Left lobe of liver (tissue), 2 donors: ENCODE measurements around the gene TGFB2. TPM values are rescaled to one million over a fixed set of nuclear protein-coding genes. Genes with fewer than 3 reads are reported as not detected.

ENCODE experiments used
- ATAC-seq: fragments of 200-7000 bp; cut with Tn5 transposase; one replicate; pipeline ENCODE4 v1.9.1; 2020; ENCODE audit warnings: mild to moderate bottlenecking, moderate library complexity
- DNase-seq: peaks from one replicate; pipeline ENCODE4 v3.0.0-alpha.2; 2020; ENCODE audit warnings: low spot score
- total RNA-seq: library from RNA; stranded (reverse); gene quantifications from one replicate; pipeline ENCODE4 v1.2.1, GENCODE V29; 2021
- donor health status: DM: no; HTN: no; CAD: no; lungs with moderate emphysema.
- donor health status: DM: no; HTN: yes; CAD: no.

The TGFB2 gene
- total RNA-seq, 1 donor from 2014 or later = 0.20 TPM

DNA sequence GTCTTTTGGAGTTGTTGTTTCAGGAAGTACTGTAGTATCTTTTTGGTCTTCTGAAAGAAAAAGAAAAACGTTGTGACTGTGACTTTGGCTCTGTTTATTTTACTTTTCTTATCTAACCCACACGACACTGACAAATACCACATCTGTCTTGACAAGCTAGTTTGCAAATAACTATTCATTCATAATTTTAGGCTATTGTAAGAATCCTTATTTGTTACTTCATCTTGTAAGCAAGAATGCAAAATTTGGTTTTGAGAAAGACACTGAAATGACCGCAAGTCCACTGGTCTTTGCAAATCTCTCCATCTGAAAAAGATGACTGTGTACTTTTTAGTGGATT is 12.7 kb downstream of the TGFB2 start:
- no peak for ATAC-seq
- no peak for DNase-seq

DNA sequence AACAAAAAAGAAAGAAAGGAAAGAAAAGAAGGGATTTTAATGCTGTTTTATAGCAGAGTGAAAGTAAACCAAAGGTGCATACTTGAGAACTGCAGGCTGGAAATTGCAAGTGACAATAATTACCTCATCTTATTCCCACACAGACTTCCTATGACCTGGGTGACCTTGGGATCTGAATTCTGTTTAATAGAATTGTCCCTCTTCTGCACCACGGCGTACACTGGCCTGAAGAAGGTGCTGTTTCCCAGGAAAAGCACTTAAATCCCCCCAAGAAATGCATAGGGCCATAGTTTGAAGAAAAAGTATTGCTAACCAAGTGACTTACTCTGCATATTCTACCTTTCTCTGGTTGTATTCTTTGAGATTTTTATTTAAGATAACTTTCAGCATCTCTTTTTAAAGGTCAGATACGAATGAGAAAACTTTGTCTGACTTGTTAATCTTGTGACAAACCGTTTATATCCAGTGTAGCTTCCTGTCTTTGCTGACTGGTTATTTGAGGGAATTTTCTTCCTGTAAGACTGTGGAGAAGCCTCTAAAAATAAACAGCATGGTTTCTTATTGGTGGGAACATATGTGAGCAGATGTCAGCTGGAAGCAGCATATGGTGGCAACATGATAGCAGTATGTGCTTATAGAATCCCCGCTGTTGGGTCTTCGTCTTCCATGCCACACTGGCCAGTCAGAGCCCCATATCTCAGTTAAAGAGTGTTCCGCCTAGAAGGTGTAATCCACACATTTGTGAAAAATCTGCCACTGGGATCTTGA is 16.3 kb downstream of the TGFB2 start:
- DNase-seq (no peak), ATAC-seq (peak; percentile 34)

DNA sequence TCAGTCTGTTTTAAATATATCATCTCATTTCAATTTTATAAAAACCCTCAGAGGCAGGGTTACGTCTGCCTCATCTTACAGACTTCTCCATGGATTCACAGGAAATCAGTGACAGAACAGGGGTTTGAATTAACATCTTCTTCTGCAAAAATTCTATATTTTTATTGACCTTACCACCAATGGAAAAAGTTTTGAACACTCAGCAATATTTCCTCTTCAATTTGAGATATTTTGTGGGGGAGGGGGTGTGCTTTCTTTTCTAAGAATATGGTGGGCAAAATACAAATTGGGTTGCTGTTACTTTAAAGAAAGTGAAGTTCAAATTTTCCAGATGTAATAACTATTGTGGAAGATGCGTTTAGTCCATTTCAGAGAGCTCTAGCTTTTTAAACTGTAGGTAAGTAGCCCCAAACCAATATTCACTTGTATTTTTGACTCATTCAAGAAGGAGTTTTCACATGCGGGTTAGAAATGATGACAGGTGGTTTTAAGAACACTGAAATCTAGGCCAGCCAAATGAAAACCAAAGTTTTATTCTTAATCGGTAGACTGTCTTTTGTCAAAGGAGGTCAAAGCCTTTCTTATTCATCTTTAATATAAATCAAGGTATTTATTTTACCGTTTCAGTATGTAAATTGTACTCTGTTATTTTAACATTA is 17.4 kb downstream of the TGFB2 start:
- no peak for DNase-seq
- ATAC-seq = no peak

DNA sequence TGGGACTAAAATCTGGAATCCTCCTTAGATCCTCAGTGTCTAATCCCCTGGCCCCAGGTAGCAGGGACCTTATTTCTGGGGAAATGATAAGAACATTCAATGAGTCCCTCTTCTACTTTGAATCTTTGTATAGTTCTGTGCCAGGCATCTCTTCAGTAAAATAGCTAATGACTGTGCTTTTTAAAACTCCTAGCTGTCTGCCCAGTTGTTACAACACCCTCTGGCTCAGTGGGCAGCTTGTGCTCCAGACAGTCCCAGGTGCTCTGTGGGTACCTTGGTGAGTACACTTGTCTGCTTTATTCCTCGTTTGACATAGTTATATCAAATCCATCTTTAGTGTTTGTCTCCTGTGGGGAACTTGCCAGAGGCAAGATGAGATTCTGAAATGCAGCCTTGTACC is 18.0 kb downstream of the TGFB2 start:
- DNase-seq (no peak), ATAC-seq (no peak)

DNA sequence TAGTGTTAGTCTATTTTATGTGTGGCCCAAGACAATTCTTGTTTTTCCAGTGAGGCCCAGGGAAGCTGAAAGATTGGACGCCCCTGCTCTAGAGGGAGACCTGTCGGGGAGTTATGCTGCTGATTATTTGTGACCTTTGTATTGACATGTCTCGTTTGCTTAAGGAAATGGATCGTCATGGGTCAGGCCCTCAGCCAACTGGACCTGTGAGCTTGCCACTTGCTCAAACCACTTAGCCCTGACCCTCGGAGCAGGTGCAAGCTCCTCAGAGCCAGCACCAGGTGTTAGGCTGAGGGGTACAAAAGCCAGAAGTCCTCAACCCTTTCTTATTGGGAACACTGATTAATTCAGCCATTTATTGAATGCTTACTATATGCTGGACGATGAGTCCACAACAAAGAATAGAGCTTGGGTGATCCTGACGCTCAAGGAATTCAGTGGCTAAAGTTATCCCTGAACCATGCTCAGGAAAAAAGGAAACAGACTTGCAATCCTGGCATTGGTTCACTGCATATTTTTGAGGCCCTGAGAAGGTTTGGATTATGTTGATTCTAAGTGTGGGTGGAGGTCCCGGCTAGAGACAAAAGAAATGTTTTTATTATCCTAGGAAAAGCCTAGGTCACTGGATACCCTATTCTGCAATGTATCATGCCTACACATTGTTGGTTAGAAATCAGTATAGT is 19.0 kb downstream of the TGFB2 start:
- ATAC-seq (peak; percentile 39), DNase-seq (no peak)

DNA sequence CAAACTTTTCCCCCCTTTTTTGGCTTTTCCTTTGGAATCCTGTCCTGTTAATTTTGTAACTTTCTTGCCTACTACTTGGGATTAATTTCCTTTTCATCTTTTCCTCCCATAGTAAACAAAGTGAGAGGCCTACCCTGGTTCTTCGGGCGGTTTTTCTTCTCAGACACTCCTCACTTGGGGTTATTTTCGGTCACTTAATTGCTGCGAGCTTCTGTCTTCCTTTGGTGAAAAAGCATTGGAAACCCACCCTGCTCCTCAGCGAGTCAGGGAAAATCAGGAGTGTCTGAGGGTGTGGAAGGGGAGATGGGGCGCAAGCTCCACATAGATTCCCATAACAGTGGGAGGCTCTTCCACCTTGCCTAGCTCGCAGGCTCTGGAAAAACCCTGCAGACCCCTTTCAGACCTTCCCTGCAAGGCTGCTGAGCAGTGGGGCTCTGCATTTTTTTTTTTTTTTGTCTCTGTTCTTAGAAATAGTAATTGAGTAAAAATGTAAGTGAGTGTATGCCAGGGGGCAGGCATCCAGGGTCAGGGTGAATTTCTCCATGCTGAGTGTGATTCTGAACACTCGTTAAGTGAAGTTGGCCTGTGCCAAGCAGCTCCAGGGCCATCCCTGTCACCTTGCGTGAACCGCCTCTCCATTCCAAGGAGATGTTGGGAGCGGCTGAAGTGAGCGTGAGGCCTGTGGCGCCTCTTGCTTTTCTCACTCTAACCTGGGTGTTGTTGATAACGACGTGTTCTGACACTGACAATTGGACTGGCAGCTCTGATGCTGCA is 20.3 kb downstream of the TGFB2 start:
- DNase-seq (no peak), ATAC-seq (no peak)

DNA sequence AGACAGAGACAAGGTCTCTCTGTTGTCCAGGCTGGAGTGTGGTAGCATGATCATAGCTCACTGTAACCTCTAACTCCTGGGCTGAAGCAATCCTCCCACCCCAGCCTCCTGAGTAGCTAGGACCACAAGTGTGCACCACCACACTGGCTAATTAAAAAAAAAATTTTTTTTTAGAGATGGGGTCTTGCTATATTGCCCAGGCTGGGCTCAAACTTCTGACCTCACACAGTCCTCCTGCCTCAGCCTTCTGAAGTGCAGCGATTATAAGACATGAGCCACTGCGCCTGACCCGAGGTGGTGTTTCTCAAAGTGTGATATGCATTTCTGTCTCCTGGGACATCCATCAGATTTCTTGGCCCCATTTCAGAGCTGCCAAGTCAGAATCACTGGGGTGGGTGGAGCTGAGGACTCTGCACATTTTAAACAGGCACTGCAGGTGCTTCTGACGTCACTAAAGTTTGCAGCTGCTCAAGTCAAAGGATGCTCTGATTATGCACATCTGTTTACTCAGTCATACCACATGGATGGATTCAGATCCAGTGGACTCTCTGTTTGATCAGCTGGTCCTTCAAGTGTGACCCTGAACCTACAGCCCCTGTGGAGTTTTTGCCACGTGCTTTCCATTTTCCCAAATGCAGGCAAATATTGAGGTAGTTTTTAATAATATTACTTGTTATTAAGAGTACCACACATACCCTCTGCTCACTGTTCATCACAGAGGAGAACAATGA is 21.4 kb downstream of the TGFB2 start:
- ATAC-seq = no peak
- no peak for DNase-seq

DNA sequence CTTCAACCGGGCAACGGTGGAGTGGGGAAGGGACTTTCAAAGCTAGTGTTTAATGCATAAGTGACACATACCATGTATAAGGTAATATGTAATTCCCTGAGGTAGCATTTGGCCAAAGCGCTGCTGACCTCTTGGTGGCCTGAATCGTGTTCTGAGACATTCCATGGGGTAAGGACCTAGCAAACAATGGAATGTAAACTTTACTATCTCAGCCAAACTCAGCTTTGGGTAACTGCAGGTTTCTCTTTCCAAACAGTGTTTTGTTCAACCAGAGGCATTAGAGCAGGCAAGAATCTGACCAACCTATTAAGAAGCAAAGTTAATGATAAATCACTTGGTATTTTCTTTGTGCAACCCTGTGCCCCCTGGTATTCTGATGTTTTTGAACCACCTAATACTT is 22.0 kb downstream of the TGFB2 start:
- DNase-seq (no peak), ATAC-seq (no peak)

DNA sequence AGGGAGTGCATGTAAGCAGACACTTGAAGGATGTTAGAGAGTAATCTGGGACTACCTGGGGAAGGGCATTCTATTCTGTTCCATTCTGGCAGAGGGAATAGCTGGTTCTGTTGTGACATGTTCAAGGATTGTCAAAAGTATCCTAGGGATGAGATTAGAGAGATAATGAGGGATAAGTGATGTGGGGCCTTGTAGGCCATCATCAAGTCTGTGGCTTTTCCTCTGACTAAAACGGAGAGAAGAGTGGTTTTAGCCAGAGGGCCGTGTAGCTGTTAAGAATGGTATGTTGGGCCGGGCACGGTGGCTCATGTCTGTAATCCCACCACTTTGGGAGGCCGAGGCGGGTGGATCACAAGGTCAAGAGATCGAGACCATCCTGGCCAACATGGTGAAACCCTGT is 23.6 kb downstream of the TGFB2 start:
- ATAC-seq (no peak), DNase-seq (no peak)

DNA sequence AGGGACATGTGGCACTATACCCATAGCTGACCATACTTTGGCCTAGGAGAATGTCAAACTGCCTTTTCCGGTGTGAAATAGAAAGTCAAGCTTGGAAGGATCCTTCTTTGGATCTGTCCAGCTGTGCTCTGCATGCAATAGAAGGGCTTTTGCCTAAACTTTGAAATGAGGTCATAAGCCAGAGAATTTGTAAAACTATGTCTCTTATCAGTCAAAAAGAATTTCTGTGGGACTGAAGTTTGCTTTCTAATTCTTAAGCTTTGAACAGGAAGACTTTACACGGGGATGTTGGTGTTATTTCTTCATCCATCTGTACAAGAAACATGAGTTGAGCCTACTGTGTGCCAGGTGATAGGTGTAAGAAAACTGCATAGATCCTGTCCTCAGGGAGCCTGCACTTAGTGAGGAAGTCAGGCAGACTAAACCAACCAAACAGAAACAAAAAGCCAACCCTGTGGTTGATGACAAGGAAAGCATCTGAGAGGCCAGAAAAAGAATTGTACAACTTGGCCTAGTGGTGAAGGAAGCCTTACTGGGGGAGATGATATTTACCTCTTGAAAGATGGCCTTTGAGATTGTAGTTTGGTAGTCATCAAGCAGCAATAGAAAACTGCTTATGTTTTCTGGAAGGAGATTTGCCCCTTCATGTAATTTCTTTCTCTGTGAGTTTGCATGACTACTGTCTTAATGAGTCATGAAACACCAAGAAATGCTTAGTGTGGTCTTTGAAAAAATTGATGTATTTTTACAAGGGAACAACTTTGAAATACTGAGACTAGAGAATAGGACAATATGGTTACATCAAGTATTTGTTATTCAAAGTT is 24.8 kb downstream of the TGFB2 start:
- ATAC-seq (no peak), DNase-seq (no peak)

DNA sequence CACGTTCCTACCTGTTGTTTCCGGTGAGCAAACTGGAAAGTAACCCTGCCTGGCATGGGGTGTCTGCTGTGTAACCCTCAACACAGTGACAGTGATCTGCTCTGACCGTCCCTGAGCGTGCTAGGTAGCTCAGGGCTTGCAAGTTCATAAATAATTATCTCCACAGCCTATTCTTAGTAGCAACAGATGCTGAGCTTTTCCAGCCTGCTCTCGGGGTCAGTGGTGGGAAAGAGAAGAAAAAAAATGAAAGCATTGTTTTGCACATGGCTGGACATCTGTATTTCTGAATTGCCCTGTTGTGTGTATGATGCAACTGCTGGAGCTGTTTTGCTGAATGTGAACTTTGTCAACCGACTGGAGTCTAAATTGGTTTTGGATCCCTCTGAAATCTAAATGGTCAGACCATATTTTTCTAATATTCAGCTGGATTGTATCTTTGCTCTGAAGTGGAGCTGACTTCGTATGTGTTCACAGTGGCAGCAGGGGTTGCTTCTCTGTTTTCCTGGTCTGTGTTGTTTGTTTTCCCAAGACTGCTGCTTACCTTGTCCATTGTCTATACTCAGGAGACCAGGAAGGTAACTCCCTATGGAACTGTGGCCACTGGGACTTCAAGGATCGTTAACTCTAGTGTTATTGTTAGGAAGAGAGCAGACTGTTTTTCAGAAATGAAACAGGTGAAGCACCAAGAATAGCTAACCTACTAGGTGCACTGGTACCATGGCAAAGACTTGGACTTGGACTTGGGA is 27.0 kb downstream of the TGFB2 start:
- ATAC-seq (peak; percentile 86), DNase-seq (no peak)

DNA sequence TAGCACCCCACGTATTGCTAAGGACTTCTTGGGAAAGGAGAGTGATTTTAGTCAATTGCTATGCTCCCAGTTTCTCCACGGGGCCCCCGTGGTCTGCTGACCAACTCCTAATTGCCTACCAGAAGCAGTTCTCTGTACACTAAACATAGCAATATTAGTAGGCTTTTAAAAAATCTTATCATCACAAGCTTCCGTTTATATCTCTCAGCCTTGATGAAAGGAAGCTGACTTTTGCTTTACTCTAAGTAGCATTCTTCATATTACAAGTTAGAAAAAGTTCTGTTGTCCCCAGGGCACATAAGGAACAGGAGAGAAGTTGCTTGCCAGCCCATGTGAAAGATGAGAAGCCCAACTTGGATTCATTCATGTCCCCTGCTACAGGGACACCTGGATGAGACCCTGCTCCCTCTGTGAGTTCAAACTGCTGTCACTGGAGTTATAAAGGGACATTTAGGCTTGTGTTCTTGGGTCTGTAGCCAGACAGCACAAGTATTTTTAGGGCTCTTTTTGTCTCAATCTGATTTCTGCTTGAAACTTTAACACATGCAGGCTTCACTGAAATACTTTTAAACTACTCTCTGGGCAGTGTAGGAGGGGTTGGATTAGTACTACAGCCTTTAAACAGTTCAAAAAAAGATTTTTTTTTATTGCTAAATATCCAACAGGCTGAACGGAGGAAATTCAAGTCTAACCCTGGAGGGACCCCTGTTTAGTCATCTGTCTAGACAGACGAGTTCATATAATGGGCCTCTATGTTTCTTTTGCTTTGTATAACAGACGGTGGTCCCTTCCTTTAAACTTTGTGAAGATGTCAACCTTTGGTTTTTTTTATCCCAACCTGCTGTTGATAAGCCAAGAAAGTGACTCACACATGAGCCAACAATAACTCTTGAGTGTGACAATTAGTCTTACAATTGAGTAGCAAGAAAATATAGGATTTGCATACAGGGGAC is 29.5 kb downstream of the TGFB2 start:
- ATAC-seq (no peak), DNase-seq (no peak)

DNA sequence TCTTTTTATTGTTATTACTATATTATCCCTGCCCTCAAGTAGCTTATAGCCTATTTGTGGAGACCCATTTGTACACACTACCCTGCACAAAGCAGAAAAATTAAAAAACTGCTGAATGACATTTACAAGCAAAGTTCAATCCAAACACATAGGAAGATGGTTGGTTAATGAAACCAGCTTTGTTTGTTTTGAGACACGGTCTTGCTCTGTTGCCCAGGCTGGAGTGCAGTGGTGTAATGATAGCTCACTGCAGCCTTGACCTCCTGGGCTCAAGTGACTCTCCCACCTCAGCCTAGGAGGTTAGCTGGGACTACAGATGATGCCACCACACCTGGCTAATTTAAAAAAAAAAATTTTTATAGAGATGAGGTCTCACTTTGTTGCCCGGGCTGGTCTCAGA is 31.6 kb downstream of the TGFB2 start:
- DNase-seq (no peak), ATAC-seq (peak; percentile 52)

DNA sequence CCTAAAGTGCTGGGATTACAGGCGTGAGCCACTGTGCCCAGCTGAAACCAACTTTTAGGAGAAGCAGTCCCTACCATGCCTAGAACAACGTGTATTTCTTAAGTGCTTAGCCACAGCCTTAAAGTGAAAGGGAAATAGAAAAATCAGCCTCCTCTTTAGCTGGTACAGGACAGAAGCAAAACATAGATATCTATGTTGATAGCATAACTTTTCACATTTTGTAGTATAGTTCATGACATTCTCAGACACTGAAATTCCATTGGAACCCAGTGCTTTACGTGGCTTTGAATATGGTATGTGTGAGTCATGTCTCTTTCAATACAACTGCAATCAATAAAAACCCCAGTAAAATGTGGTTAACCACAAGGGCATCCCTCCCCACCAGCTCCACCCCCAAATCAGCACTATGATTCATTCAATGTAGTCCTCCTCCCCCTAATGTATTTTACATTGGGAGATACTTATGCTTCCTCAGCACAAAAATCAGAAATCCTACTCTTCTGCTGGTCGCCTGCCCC is 32.1 kb downstream of the TGFB2 start:
- DNase-seq (no peak), ATAC-seq (no peak)

DNA sequence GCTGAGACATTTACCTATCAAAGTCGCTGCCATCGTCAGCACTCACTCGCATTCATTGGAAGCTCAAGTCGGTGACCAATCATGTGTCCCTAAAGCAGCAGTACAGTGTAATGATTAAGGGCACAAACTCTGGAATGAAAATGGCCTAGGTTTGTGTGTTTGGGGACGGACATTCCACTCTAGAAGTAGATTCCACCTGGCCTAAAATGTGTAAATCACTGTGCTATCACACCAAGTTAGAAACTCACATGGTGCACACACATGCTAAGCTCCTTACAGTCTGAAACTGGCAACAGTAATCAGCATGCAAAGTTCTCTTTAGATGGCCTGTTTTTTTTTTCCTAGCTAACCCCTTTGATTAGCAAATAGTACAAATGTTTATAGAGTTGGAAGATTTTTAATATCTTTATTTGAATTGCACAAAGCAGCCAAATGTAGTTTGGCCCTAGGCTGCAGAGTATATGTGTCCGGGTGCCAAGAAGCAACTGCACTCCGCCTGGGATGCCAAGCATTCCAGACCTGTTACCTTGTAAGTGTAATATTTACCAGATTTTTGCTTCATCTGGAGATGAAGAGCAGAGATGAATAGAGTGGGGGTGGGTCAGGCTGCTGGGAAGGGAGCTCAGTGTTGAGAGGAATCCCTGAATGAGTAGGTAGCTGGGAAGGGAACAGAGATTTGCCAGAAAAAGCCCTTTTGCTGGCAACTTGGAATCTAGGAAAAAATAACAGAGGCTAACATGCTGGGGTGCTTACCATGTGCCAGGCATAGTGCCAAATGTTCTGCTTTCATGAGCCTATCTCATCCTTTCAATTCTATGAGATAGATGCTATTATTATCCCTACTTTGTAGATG is 35.2 kb downstream of the TGFB2 start:
- DNase-seq (no peak), ATAC-seq (peak; percentile 84)

DNA sequence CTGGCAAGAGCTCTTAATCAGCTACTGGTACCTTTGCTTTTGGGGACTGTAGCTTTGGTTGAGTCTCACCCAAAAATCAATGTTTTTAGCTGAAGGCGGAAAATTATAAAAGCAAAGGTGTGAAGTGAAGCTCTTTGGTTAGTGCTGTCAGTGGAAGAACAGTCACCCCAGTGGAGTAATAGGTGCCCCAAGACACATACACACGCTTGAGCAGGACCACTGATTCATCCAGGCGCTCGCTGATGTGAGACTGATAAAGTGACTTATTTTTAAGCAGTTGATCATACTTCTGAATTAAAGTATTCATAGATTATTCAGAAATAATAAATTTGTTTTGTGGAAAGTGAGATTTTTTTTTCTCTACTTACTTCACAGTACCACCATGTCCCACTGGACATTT is 37.1 kb downstream of the TGFB2 start:
- DNase-seq = no peak

DNA sequence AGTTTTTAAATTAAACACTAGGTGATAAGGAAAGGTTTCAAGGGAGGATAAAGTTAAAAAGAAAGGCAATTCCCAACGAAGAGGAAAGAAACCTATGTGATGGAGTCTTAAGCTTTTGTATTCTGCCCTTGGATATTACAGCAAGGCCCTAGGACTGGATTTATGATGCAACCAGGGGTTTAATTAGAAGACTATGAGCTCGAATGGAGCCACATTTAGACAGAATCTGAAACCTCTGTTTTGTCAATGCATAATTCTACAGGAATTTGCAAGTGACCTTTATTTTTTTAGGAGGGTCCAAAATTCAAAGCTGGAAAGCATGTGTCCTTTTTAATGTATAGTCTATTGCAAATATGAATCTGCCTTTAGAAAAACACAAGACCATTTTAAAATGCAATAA is 37.9 kb downstream of the TGFB2 start:
- DNase-seq (no peak), ATAC-seq (no peak)

More for the DNA sequence above, 37.1 kb downstream of the TGFB2 start:
- no peak for ATAC-seq
